ENCODE measurements around the gene TRABD2B.

Gene TRABD2B

DNA sequence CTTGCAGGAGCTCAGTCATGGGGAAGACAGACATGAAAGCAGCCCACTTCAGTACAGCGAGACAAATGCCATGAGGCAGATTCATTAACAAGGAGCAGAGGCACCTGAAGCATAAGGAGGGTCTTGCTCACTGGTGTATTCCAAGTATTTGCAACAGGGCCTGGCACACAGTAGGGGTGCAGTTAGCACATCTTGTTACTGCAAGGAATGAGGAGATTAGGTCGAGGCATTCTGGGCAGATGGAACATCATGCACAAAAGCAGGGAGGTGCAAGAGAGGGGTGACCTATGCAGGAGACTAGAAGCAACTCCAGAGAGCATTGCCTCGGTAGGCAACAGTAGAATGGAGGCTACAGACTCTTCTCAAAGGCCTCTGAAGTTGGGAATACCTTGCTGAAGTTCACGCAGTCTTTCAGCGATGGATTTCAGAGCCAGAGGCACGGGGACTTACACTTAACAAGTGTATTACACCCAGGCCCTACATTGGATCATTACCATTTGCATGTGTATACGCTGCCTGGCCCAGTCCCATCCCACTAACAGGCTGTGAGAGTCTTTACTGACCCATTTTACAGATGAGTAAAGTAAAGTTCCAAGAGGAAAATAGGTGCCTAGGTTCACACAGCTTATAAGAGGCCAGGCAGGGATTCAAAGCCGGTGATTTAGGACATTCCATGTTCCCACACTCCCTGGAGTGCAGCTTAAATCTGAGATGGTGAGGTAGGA lies 82.1 kb downstream of the TRABD2B start:
- DNase-seq (ENCODE audit: low read depth), result no peak
- TF ChIP-seq, protein P1, sequence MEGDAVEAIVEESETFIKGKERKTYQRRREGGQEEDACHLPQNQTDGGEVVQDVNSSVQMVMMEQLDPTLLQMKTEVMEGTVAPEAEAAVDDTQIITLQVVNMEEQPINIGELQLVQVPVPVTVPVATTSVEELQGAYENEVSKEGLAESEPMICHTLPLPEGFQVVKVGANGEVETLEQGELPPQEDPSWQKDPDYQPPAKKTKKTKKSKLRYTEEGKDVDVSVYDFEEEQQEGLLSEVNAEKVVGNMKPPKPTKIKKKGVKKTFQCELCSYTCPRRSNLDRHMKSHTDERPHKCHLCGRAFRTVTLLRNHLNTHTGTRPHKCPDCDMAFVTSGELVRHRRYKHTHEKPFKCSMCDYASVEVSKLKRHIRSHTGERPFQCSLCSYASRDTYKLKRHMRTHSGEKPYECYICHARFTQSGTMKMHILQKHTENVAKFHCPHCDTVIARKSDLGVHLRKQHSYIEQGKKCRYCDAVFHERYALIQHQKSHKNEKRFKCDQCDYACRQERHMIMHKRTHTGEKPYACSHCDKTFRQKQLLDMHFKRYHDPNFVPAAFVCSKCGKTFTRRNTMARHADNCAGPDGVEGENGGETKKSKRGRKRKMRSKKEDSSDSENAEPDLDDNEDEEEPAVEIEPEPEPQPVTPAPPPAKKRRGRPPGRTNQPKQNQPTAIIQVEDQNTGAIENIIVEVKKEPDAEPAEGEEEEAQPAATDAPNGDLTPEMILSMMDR (IDR thresholded peaks at IDR 0.05; ENCODE audit: control insufficient read depth, extremely low read depth, insufficient read depth), result no peak
- no peak overlapping the region for H3K4me3 ChIP-seq (ENCODE audit: low read depth, low read length)

DNA sequence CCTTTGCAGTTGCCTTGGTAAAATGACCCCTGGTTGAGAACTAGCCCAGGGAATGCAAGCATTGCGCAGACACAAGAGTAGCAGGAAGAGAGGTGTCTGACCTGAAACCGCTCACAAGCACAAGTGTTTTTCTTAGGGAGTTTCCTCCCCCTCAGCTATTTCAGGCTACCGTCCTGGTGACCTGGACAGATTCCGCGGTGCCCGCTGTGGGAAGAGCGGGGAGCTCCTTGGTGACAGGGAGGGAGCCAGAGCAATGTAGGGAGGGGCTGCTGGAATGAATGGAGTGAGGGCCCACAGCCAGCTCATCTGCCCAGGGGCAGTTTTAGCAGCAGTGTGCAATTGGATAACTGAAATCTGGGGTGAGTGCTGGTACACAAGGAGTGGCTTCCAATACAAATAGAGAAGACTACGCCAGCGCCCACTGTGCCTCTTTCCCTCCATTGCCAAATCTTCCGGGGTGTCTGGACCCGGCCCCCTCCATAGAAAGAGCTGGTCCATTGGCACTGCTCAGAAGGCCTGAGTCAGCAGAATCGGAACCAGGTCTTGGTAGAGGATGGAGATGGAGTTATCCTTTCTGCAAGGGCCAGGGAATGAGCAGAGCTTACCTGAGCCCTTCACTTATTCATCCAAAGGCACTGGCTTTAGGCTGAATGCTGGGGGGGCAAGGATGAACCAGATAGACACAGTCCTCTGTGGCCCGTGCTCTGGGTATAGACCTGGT lies 82.8 kb downstream of the TRABD2B start:
- no peak overlapping the region for H3K4me3 ChIP-seq (ENCODE audit: low read depth, low read length)
- DNase-seq (ENCODE audit: low read depth), result no peak
- TF ChIP-seq, protein P1 (IDR thresholded peaks at IDR 0.05; ENCODE audit: control insufficient read depth, extremely low read depth, insufficient read depth), result no peak

DNA sequence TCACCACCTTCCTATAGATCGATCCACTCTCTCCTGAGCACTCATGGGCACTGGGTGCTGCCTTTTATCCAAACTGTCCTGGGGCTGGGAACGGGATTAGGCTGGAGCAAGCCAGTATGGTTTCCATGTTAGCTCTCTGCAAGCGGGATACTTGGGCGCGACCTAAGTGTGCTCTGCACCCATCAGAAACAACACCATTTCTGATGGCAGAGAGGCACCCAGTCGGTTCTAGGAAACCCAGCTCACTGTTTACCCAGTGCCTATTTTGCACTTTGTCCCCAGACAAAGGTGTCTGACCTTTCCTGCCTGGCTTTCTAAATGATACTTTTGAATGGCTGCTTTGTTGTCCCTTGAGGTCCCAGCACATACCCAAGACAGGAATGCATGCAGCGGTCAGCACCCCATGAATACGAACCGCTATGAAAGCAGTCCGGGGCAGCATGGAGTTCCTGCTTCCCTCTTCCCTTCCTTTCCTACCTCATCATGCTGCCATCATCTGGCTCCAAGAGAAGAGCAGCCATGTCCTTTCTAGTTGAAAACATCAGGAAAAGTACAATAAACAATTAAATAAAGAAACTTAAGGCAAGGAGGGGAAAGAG lies 83.9 kb downstream of the TRABD2B start:
- TF ChIP-seq, protein P1 (IDR thresholded peaks at IDR 0.05; ENCODE audit: control insufficient read depth, extremely low read depth, insufficient read depth), result no peak
- H3K4me3 ChIP-seq (ENCODE audit: low read depth, low read length), result no peak overlapping the region
- DNase-seq (ENCODE audit: low read depth), result no peak

DNA sequence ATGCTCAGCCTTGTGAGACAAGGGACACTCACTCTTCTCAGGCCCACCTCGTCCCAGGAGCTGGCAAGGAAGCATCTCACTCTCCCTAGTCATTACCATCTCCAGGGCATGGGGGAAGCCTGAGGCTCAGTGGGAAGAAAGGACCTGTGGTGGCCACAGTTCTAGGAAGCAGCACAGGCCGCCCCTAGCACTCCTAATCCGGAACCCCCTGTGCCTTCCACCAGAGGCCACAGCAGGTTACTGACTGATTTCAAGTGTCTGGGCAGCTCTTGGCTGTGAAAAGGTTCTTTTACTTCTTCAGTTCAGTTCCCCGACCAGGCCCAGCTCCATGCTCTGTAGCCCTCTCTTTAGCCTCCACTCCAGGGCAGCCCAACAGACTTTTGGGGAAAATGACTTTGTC lies 84.4 kb downstream of the TRABD2B start:
- H3K4me3 ChIP-seq (ENCODE audit: low read depth, low read length), result no peak overlapping the region
- TF ChIP-seq, protein P1 (IDR thresholded peaks at IDR 0.05; ENCODE audit: control insufficient read depth, extremely low read depth, insufficient read depth), result no peak
- no peak for DNase-seq (ENCODE audit: low read depth)

DNA sequence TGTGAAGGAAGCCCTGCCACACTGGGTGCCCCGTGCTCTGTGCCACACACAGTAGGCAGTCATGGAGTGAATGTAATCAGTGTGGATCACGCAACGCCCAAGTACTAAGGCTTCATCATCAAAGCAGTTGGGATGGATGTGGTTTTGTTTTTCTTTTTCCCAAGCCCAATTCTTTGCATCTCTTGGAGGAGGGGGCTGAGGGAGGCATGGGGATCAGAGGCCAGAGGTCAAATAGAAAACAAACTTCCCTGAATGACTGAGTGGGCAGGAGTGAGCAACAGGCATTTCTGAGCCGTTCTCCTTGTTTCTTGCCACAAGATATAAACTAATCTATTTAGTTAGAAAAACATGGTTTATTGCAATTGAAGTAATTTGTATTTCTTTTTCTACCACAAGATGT lies 85.3 kb downstream of the TRABD2B start:
- DNase-seq (ENCODE audit: low read depth), result no peak
- no peak overlapping the region for H3K4me3 ChIP-seq (ENCODE audit: low read depth, low read length)
- TF ChIP-seq, protein P1 (IDR thresholded peaks at IDR 0.05; ENCODE audit: control insufficient read depth, extremely low read depth, insufficient read depth), result no peak

DNA sequence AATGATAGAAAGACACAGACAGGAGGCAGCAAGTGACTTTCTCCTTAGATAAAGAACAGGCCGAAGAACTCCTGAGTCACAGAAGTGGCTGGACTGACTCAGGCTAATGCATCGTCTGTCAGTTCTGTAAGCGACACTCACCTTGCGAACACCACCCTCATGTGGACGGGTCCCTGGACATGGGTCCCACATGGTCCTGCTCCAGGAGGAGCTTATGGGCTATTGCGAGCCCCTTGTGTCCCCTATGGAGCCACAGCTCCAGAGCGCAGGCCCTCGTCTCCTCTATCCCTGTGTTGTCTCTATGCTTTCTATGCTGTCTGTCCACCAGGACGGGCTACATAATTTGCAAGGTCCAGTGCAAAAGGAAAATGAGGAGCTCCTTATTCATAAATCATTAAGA lies 85.8 kb downstream of the TRABD2B start:
- DNase-seq (ENCODE audit: low read depth), result no peak
- H3K4me3 ChIP-seq (ENCODE audit: low read depth, low read length), result no peak overlapping the region
- TF ChIP-seq, protein P1 (IDR thresholded peaks at IDR 0.05; ENCODE audit: control insufficient read depth, extremely low read depth, insufficient read depth), result no peak
